ENCODE measurements around the gene SLC17A5.

GRCh38 chr6:73562558-73562957, 91.2 kb downstream of the SLC17A5 start:
- TF ChIP-seq CTCF (IDR thresholded peaks at IDR 0.05; ENCODE audit: low read length), result no peak
- TF ChIP-seq EZH2 (IDR thresholded peaks at IDR 0.05; ENCODE audit: borderline replicate concordance, low read length), result no peak

All from OCI-LY1 (cell line).